CD4-positive, alpha-beta T cell treated with Interleukin-12 subunit alpha and Interleukin-12 subunit beta, for 1 hour (primary cell): ENCODE results near the gene PTGES.

Experiments
- DNase-seq: peaks from one replicate; pipeline ENCODE4 v3.0.0-alpha.2; 2020

Gene PTGES

GRCh38 chr9:129714511-129715061 is 38.3 kb downstream of the PTGES start:
- DNase-seq: no peak

GRCh38 chr9:129713402-129713679 is 39.5 kb downstream of the PTGES start:
- no peak for DNase-seq

GRCh38 chr9:129712634-129713401 is 40.0 kb downstream of the PTGES start:
- no peak for DNase-seq

- DNase-seq: no peak
These were observed 42.7 kb downstream of the PTGES start for GRCh38 chr9:129710169-129710453.

- DNase-seq: no peak
These were observed 43.2 kb downstream of the PTGES start for GRCh38 chr9:129709438-129710168.

GRCh38 chr9:129708793-129709192 is 44.0 kb downstream of the PTGES start:
- no peak for DNase-seq

GRCh38 chr9:129704807-129705206 is 48.0 kb downstream of the PTGES start:
- no peak for DNase-seq

GRCh38 chr9:129703667-129704355 is 49.0 kb downstream of the PTGES start:
- no peak for DNase-seq

GRCh38 chr9:129702589-129703520 is 50.0 kb downstream of the PTGES start:
- DNase-seq: no peak

- DNase-seq: no peak
These were observed 51.3 kb downstream of the PTGES start for GRCh38 chr9:129701549-129701948.

- DNase-seq: no peak
These were observed 51.8 kb downstream of the PTGES start for GRCh38 chr9:129701054-129701453.

GRCh38 chr9:129698254-129698757 is 54.5 kb downstream of the PTGES start:
- DNase-seq: no peak

GRCh38 chr9:129697656-129698253 is 55.1 kb downstream of the PTGES start:
- no peak for DNase-seq

GRCh38 chr9:129696944-129697655 is 55.7 kb downstream of the PTGES start:
- DNase-seq: no peak

- no peak for DNase-seq
These were observed 57.0 kb downstream of the PTGES start for GRCh38 chr9:129695870-129696269.

- DNase-seq: no peak
These were observed 58.6 kb downstream of the PTGES start for GRCh38 chr9:129694243-129694646.

GRCh38 chr9:129693741-129694140 is 59.1 kb downstream of the PTGES start:
- no peak for DNase-seq

- no peak for DNase-seq
These were observed 60.3 kb downstream of the PTGES start for GRCh38 chr9:129692534-129692933.
